Thymus (tissue), 11 donors: ENCODE data around the gene EGR1. TPM values are rescaled to one million over a fixed set of nuclear protein-coding genes. Genes with fewer than 3 reads are reported as not detected.

Experiments used
- DNase-seq, 9 donors: peaks; one replicate each; pipeline ENCODE4 v3.0.0-alpha.2; 2013; ENCODE audit warnings: low spot score in 9 of 9, low read depth in 6 of 9, missing footprints in 1 of 9
- H3K27ac ChIP-seq, 2 donors: one replicate each; pipeline ENCODE4 v1.5.1; 2013; ENCODE audit warnings: control low read depth in 1 of 2, low read depth in 1 of 2, low read length in 1 of 2, mild to moderate bottlenecking in 1 of 2, moderate library complexity in 1 of 2
- H3K27me3 ChIP-seq, 2 donors: one replicate each; pipeline ENCODE4 v1.5.1; 2013; ENCODE audit warnings: low read length in 1 of 2; ENCODE audit not compliant: control insufficient read depth in 2 of 2, insufficient read depth in 1 of 2
- H3K36me3 ChIP-seq, 2 donors: one replicate each; pipeline ENCODE4 v1.5.1; 2013; ENCODE audit warnings: low read length in 1 of 2, mild to moderate bottlenecking in 1 of 2, moderate library complexity in 1 of 2; ENCODE audit not compliant: control insufficient read depth in 2 of 2, insufficient read depth in 2 of 2
- H3K4me1 ChIP-seq, 2 donors: one replicate each; pipeline ENCODE4 v1.5.1; 2013; ENCODE audit warnings: low read length in 2 of 2; ENCODE audit not compliant: control insufficient read depth in 2 of 2, insufficient read depth in 2 of 2
- H3K4me3 ChIP-seq, 2 donors: one replicate each; pipeline ENCODE4 v1.5.1; 2013; ENCODE audit warnings: low read length in 2 of 2, control low read depth in 1 of 2, mild to moderate bottlenecking in 1 of 2
- H3K9me3 ChIP-seq, 2 donors: one replicate each; pipeline ENCODE4 v1.5.1; 2013; ENCODE audit warnings: low read length in 1 of 2, mild to moderate bottlenecking in 1 of 2; ENCODE audit not compliant: control insufficient read depth in 2 of 2, insufficient read depth in 1 of 2
- WGBS: extraction: QIAGEN DNeasy Blood & Tissue Kit; methylation state at CpG from one replicate; pipeline ENCODE4 v1.1.7; 2013; 5-methylcytosine and 5-hydroxymethylcytosine counted together
- polyA plus RNA-seq: library from polyadenylated mRNA; stranded (reverse); fragments of 200-250 nt; gene quantifications from one replicate; pipeline ENCODE4 v1.2.3, GENCODE V29; 2013
- total RNA-seq: library from RNA; stranded (reverse); fragments of 120-200 nt; gene quantifications from one replicate; pipeline ENCODE4 v1.2.4, GENCODE V29; 2013
- donor health status: healthy.

EGR1 gene
- total and polyA plus RNA-seq, 2 donors: 7.1 to 56.3 TPM

DNA sequence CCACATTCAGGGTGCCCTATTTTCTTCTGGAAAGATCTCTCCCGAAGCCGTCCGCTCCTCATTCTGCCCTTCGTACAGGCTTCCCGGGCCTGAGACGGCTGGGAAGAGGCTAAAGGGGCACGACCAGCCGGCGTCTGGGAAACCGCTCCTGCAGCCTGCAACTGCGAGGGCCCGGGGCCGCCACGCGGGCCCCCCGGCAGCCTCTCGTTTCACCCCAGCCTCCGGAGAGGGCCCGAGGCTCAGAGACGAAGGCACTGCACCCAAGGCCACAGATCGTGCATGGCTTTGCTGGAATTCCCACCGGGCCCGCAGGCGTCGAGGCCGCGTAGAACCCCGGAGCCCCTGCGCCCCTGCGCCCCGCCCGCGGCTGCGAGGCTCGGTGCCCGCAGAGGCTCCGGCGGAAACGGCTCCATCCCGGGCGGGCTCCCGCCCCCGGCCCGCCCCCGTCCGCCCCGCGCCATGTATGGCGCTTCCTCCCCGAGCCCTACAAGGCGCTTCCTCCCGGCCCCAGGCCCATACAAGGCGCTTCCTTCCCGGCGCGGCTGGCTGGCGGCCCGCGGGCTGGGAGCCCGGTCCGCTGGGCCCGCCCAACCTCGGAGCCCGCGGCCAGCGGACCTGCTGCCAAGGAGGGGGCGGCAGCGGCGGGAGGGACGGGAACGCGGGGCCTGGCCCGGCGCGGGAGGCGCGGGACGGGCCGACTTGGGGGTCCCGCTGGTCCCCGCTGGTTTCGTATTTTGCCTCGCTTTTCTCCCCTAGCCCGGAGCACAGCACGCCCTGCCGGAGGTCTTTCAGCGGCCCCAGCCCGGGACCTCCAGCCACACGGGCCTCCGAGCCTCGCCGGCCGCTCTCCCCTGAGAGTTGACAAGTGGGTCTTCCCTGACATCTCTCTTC lies 26.6 kb downstream of the EGR1 start:
- H3K27ac ChIP-seq: peak overlapping the region in 1 of 2 donors; percentile 47
- DNase-seq: peak; percentile 44 to 93 (median 79)
- H3K4me1 ChIP-seq: peaks cover 12 to 27% of the 10 kb centered on the region in 2 donors
- no peaks in the 10 kb centered on the region for H3K36me3 ChIP-seq
- peaks cover 0 to 3% of the 10 kb centered on the region in 2 donors for H3K9me3 ChIP-seq
- peaks cover 13 to 43% of the 10 kb centered on the region in 2 donors for H3K27me3 ChIP-seq
- WGBS: 4% methylated on average over 93 of the region's 93 CpGs
- H3K4me3 ChIP-seq: peak overlapping the region; percentile 58 to 71

DNA sequence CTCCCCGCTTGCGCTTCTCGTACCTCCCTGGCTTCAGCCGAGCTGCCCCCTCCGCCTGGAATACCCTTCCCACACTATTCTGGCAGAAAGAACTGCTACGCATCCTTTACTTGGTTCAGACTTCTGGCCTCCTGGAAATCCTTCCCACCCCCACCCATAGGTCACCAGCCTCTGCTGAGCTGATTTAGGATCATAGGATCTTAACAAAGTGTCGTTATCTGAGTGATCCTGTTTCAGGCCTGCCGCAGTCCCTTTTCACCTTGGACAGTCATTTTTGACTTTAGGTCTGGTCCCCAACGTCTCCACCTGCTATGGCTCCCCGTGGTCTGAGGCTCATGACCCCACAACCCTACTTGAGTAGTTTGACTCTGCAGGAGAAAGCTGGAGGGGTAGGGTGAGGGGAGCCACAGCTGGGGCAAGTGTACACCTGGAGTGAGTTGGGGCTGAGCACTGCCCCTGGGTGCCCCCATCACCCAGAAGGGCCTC lies 27.3 kb downstream of the EGR1 start:
- Histone ChIP-seq H3K9me3 (peaks cover 0 to 3% of the 10 kb centered on the region in 2 donors), H3K4me3 (peak overlapping the region; percentile 58 to 71), H3K27ac (peak overlapping the region in 1 of 2 donors; percentile 60), H3K27me3 (peaks cover 13 to 40% of the 10 kb centered on the region in 2 donors), H3K36me3 (no peaks in the 10 kb centered on the region), H3K4me1 (peaks cover 12 to 27% of the 10 kb centered on the region in 2 donors)
- 59% methylated on average over 10 of the region's 10 CpGs for WGBS
- DNase-seq: peak in 1 of 9 donors; percentile 31

DNA sequence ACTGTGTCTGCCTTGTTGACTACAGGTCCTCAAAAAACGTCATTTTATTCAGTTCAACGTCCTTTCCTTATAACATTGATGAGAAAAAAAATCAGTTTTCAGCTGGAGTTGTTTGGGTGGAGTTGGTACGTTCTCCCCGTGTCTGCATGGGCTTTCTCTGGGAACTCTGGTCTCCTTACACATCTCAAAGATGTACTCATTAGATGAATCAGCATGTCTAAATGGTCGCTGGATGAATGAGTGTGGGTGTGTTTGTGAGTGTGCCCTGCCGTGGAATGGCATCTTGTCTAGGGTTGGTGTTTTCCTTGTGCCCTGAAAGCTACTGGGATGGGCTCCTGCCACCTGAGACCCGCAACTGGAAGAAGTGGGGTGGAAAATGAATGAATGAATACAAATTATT lies 30.1 kb downstream of the EGR1 start:
- no peak overlapping the region for H3K4me3 ChIP-seq
- no peak overlapping the region for H3K27ac ChIP-seq
- WGBS: 95% methylated on average over 7 of the region's 7 CpGs
- H3K36me3 ChIP-seq: no peaks in the 10 kb centered on the region
- H3K9me3 ChIP-seq: peaks cover 0 to 3% of the 10 kb centered on the region in 2 donors
- no peak for DNase-seq
- H3K27me3 ChIP-seq: peaks cover 7 to 18% of the 10 kb centered on the region in 2 donors
- peaks cover 12 to 27% of the 10 kb centered on the region in 2 donors for H3K4me1 ChIP-seq

DNA sequence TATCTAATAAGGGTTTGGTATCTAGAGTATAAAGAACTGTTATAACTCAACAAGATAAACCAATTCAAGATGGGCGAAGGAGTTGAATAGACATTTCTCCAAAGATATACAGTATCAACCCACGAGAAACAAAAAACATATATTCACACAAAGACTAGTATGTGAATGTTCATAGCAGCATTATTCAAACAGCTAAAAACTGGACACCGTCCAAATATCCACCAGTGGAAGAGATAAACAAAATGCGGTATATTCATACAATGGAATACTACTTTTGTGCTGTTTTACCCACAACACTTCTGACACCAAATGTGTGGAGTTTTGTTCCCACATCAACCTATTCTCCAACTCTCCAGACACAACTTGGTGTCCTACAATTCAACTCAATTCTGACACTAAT lies 33.1 kb downstream of the EGR1 start:
- no peak overlapping the region for H3K4me3 ChIP-seq
- no peaks in the 10 kb centered on the region for H3K27me3 ChIP-seq
- no peaks in the 10 kb centered on the region for H3K9me3 ChIP-seq
- no peak overlapping the region for H3K27ac ChIP-seq
- no peaks in the 10 kb centered on the region for H3K36me3 ChIP-seq
- 84% methylated on average over 4 of the region's 4 CpGs for WGBS
- DNase-seq: no peak
- H3K4me1 ChIP-seq: peaks cover 0 to 6% of the 10 kb centered on the region in 2 donors

DNA sequence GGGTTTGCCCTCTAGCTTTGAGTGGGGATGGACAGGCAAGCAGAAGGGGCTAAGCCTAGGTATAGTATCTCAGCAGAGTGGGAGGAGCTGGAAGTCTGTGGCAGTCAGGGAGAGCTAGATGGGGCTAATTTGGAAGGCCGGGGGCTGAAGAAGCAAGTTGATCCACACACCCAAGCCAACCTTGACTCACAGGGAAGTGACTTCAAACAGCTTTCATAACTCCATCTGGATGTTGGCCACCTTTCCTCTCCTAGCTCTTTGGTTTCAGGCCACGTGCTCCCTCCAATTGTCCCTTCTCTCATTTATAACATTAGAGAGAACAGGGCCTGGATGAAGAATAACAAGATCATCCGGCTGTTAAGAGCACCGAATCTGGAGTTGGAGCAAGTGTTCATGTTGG lies 36.8 kb downstream of the EGR1 start:
- peaks cover 5 to 6% of the 10 kb centered on the region in 2 donors for H3K36me3 ChIP-seq
- WGBS: 94% methylated on average over 4 of the region's 4 CpGs
- no peaks in the 10 kb centered on the region for H3K9me3 ChIP-seq
- peaks cover 0 to 6% of the 10 kb centered on the region in 2 donors for H3K4me1 ChIP-seq
- no peak overlapping the region for H3K4me3 ChIP-seq
- H3K27ac ChIP-seq: no peak overlapping the region
- no peak for DNase-seq
- no peaks in the 10 kb centered on the region for H3K27me3 ChIP-seq

DNA sequence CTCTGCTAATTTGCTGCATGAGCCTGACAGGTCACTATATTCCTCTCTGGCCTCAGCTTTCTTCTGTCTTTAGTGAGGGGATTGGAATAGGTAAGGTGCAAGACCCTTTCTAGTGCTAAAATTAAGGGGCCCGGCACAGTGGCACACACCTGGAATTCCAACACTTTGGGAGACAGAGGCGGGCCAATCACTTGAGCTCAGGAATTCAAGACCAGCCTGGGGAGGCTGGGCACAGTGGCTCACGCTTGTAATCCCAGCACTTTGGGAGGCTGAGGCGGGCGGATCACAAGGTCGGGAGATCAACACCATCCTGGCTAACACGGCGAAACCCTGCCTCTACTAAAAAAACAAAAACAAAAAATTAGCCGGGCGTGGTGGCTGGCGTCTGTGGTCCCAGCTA lies 37.2 kb downstream of the EGR1 start:
- Histone ChIP-seq H3K9me3 (no peaks in the 10 kb centered on the region), H3K36me3 (peaks cover 8 to 10% of the 10 kb centered on the region in 2 donors), H3K4me3 (no peak overlapping the region), H3K27me3 (no peaks in the 10 kb centered on the region), H3K27ac (no peak overlapping the region), H3K4me1 (peaks cover 0 to 6% of the 10 kb centered on the region in 2 donors)
- no peak for DNase-seq
- 96% methylated on average over 11 of the region's 11 CpGs for WGBS

DNA sequence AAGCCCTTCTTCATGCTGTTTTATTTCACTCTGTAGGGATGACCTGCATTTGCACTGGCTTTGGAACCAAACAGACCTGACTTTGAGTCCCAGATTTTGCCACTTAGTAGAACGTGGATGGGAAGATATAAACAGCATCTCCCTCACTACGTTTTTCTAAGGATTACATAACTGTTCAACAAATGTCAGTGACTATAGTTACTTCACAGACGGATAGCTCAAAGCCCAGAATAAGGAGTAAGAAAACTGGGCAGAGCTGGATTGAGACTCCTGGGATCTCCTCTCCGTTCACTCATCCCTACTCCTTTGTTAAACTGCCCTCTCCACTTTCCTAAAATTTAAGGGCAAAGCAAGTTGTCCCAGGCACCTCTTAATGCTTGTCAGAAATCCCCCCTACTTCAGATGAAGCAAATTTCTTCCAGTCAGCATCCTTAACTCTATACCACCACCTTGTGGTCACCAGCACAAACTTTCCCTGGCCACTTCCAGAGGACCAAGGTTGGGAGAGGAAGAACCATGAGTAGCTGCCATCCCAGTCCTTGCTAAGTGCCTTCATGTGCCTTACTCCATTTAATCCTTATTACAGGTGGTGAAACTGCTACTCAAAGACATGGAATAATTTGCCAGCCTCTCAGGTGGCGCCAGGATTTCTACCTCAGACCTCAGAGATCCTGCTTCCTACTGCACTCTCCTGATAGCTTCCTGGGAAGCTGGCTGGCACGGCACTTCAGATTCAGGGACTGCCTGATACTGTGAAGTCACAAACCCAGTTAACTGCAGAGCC lies 38.4 kb downstream of the EGR1 start:
- Histone ChIP-seq H3K4me1 (peaks cover 0 to 6% of the 10 kb centered on the region in 2 donors), H3K36me3 (peaks cover 18 to 21% of the 10 kb centered on the region in 2 donors), H3K27me3 (no peaks in the 10 kb centered on the region), H3K4me3 (no peak overlapping the region), H3K27ac (no peak overlapping the region), H3K9me3 (no peaks in the 10 kb centered on the region)
- 57% methylated on average over 6 of the region's 6 CpGs for WGBS
- peak in 7 of 9 donors; percentile 33 to 74 (median 57) for DNase-seq

DNA sequence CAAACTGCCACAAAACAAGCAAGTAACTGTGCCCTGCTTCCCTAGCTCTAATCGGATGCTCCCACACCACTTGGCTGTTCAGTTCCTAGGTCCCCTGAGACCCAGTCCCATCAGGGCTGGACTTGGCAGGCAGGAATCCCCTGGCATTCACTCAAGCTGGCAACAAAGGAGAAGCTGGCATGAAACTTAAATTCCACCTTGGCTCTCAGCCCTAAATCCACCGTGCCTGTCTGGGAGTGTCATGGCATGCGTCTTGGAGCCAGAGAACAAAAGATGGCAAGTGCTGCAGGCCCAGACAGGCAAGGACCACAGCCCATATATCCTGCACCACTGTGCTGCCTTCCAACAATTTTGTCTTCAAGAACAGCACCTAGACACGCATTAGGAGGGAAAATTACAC lies 39.5 kb downstream of the EGR1 start:
- Histone ChIP-seq H3K4me1 (peaks cover 0 to 6% of the 10 kb centered on the region in 2 donors), H3K4me3 (no peak overlapping the region), H3K27ac (peak overlapping the region; percentile 42 to 46), H3K36me3 (peaks cover 23 to 29% of the 10 kb centered on the region in 2 donors), H3K27me3 (no peaks in the 10 kb centered on the region), H3K9me3 (no peaks in the 10 kb centered on the region)
- DNase-seq: peak in 1 of 9 donors; percentile 20
- 93% methylated on average over 4 of the region's 4 CpGs for WGBS
